GM23338 (cell line): ENCODE measurements around the gene ASMT. TPM values are rescaled to one million over a fixed set of nuclear protein-coding genes. Genes with fewer than 3 reads are reported as not detected.

Experiments
- EZH2phosphoT487 ChIP-seq: fragments of 200-600 bp; sonication (generic); IDR thresholded peaks from one replicate; pipeline ENCODE4 v1.8.1; 2018; ENCODE audit warnings: antibody characterized with exemption; ENCODE audit not compliant: unreplicated experiment
- JUNB ChIP-seq: IDR thresholded peaks from one replicate; pipeline ENCODE4 v1.6.1; 2016; ENCODE audit warnings: antibody characterized with exemption; ENCODE audit not compliant: unreplicated experiment
- POLR2AphosphoS5 ChIP-seq: IDR thresholded peaks from 2 replicates; pipeline ENCODE4 v1.6.1; 2016; ENCODE audit warnings: antibody characterized with exemption, low read depth
- REST ChIP-seq: IDR thresholded peaks from one replicate; pipeline ENCODE4 v1.6.1; 2018; ENCODE audit warnings: antibody characterized with exemption; ENCODE audit not compliant: unreplicated experiment
- ZNF114 ChIP-seq: fragments of 250-450 bp; sonication (Bioruptor Pico); IDR thresholded peaks from 2 replicates; pipeline ENCODE4 v1.5.0; 2020; ENCODE audit warnings: mild to moderate bottlenecking, moderate library complexity
- ZNF331 ChIP-seq: fragments of 250-450 bp; sonication (Bioruptor Pico); IDR thresholded peaks from 2 replicates; pipeline ENCODE4 v1.5.0; 2020; ENCODE audit warnings: low read depth, mild to moderate bottlenecking, moderate library complexity
- polyA plus RNA-seq: library from polyadenylated mRNA; unstranded; fragments of >200 nt; fragmentation: Nextera tagmentation; extraction: Ambion mirVana; gene quantifications from 2 replicates; pipeline ENCODE4 v1.2.1, GENCODE V29; 2016
- total RNA-seq: library from RNA; depleted of rRNA; stranded (reverse); fragments of >200 nt; shearing (Covaris generic); gene quantifications from 2 replicates; pipeline ENCODE4 v1.2.3, GENCODE V29; 2014
- TF ChIP-seq, protein P1 (sequence below): fragments of 250-450 bp; sonication (Bioruptor Pico); IDR thresholded peaks from 2 replicates; pipeline ENCODE4 v1.5.0; 2020; ENCODE audit warnings: mild to moderate bottlenecking, moderate library complexity
- TF ChIP-seq, protein P2 (sequence below): IDR thresholded peaks from 2 replicates; pipeline ENCODE4 v1.6.1; 2016; ENCODE audit warnings: antibody characterized with exemption
- TF ChIP-seq, protein P3 (sequence below), 2 experiments: fragments of 200-600 bp in 1 of 2; sonication (generic) in 1 of 2; conservative IDR thresholded peaks; 2 replicates each; pipeline versions ENCODE4 v1.5.1 to v1.6.1; 2016 to 2017; ENCODE audit warnings: antibody characterized with exemption in 2 of 2, low read depth in 2 of 2, mild to moderate bottlenecking in 2 of 2, moderate library complexity in 1 of 2

Gene ASMT
- total and polyA plus RNA-seq, 2 experiments from 2014 or later: 0.53 to 2.4 TPM

GRCh38 chrX:1598021-1598875 lies 16.6 kb upstream of the ASMT start (continued):
- TF ChIP-seq, protein P1, sequence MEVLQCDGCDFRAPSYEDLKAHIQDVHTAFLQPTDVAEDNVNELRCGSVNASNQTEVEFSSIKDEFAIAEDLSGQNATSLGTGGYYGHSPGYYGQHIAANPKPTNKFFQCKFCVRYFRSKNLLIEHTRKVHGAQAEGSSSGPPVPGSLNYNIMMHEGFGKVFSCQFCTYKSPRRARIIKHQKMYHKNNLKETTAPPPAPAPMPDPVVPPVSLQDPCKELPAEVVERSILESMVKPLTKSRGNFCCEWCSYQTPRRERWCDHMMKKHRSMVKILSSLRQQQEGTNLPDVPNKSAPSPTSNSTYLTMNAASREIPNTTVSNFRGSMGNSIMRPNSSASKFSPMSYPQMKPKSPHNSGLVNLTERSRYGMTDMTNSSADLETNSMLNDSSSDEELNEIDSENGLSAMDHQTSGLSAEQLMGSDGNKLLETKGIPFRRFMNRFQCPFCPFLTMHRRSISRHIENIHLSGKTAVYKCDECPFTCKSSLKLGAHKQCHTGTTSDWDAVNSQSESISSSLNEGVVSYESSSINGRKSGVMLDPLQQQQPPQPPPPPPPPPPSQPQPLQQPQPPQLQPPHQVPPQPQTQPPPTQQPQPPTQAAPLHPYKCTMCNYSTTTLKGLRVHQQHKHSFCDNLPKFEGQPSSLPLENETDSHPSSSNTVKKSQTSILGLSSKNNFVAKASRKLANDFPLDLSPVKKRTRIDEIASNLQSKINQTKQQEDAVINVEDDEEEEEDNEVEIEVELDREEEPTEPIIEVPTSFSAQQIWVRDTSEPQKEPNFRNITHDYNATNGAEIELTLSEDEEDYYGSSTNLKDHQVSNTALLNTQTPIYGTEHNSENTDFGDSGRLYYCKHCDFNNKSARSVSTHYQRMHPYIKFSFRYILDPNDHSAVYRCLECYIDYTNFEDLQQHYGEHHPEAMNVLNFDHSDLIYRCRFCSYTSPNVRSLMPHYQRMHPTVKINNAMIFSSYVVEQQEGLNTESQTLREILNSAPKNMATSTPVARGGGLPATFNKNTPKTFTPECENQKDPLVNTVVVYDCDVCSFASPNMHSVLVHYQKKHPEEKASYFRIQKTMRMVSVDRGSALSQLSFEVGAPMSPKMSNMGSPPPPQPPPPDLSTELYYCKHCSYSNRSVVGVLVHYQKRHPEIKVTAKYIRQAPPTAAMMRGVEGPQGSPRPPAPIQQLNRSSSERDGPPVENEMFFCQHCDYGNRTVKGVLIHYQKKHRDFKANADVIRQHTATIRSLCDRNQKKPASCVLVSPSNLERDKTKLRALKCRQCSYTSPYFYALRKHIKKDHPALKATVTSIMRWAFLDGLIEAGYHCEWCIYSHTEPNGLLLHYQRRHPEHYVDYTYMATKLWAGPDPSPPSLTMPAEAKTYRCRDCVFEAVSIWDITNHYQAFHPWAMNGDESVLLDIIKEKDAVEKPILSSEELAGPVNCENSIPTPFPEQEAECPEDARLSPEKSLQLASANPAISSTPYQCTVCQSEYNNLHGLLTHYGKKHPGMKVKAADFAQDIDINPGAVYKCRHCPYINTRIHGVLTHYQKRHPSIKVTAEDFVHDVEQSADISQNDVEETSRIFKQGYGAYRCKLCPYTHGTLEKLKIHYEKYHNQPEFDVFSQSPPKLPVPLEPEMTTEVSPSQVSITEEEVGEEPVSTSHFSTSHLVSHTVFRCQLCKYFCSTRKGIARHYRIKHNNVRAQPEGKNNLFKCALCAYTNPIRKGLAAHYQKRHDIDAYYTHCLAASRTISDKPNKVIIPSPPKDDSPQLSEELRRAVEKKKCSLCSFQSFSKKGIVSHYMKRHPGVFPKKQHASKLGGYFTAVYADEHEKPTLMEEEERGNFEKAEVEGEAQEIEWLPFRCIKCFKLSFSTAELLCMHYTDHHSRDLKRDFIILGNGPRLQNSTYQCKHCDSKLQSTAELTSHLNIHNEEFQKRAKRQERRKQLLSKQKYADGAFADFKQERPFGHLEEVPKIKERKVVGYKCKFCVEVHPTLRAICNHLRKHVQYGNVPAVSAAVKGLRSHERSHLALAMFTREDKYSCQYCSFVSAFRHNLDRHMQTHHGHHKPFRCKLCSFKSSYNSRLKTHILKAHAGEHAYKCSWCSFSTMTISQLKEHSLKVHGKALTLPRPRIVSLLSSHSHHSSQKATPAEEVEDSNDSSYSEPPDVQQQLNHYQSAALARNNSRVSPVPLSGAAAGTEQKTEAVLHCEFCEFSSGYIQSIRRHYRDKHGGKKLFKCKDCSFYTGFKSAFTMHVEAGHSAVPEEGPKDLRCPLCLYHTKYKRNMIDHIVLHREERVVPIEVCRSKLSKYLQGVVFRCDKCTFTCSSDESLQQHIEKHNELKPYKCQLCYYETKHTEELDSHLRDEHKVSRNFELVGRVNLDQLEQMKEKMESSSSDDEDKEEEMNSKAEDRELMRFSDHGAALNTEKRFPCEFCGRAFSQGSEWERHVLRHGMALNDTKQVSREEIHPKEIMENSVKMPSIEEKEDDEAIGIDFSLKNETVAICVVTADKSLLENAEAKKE (CRISPR knock-in tag): no peak
- TF ChIP-seq, protein P2, sequence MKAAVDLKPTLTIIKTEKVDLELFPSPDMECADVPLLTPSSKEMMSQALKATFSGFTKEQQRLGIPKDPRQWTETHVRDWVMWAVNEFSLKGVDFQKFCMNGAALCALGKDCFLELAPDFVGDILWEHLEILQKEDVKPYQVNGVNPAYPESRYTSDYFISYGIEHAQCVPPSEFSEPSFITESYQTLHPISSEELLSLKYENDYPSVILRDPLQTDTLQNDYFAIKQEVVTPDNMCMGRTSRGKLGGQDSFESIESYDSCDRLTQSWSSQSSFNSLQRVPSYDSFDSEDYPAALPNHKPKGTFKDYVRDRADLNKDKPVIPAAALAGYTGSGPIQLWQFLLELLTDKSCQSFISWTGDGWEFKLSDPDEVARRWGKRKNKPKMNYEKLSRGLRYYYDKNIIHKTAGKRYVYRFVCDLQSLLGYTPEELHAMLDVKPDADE: no peak
- TF ChIP-seq ZNF331 (CRISPR knock-in tag) (no peak), JUNB (no peak), ZNF114 (CRISPR knock-in tag) (no peak), POLR2AphosphoS5 (no peak), EZH2phosphoT487 (no peak), REST (no peak)
- TF ChIP-seq, protein P3, sequence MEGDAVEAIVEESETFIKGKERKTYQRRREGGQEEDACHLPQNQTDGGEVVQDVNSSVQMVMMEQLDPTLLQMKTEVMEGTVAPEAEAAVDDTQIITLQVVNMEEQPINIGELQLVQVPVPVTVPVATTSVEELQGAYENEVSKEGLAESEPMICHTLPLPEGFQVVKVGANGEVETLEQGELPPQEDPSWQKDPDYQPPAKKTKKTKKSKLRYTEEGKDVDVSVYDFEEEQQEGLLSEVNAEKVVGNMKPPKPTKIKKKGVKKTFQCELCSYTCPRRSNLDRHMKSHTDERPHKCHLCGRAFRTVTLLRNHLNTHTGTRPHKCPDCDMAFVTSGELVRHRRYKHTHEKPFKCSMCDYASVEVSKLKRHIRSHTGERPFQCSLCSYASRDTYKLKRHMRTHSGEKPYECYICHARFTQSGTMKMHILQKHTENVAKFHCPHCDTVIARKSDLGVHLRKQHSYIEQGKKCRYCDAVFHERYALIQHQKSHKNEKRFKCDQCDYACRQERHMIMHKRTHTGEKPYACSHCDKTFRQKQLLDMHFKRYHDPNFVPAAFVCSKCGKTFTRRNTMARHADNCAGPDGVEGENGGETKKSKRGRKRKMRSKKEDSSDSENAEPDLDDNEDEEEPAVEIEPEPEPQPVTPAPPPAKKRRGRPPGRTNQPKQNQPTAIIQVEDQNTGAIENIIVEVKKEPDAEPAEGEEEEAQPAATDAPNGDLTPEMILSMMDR (conservative IDR thresholded peaks at IDR 0.05; ENCODE audit: low read depth in 2 of 2): no peak
